IPS-18c (cell line): ENCODE data around the gene TGM1.
"Not testable (repeated sequence)": the region's sequence is repeated elsewhere in the genome, so short reads cannot be mapped to it uniquely, and the experiment has no call there.

Experiments used
- H3K4me3 ChIP-seq: 2 replicates; pipeline ENCODE4 v1.7.0; 2013; ENCODE audit warnings: low read depth, mild to moderate bottlenecking, low read length, moderate library complexity; ENCODE audit not compliant: insufficient read depth
- H3K9me3 ChIP-seq: one replicate; pipeline ENCODE4 v1.6.1; 2013; ENCODE audit warnings: mild to moderate bottlenecking, low read length, moderate library complexity; ENCODE audit not compliant: control insufficient read depth, insufficient read depth

The TGM1 gene

GRCh38 chr14:24232121-24232644, 30.8 kb downstream of the TGM1 start, which contains the start of gene NEDD8:
Gene NEDD8, minus strand, starts transcription at chr14:24232367. Its CDS starts 100 bp downstream, at chr14:24232267.
- Histone ChIP-seq H3K9me3 (no peaks in the 10 kb centered on the region), H3K4me3 (peak within 1 kb of the TSS; percentile 97)

GRCh38 chr14:24231263-24232120, 31.5 kb downstream of the TGM1 start:
- Histone ChIP-seq H3K4me3 (peak overlapping the region; percentile 97), H3K9me3 (no peaks in the 10 kb centered on the region)

- H3K9me3 ChIP-seq, result no peaks in the 10 kb centered on the region
- no peak overlapping the region for H3K4me3 ChIP-seq
Observed at GRCh38 chr14:24228902-24229301, 34.1 kb downstream of the TGM1 start.

- H3K9me3 ChIP-seq, result no peaks in the 10 kb centered on the region
- no peak overlapping the region for H3K4me3 ChIP-seq
Observed at GRCh38 chr14:24226473-24226872, 36.5 kb downstream of the TGM1 start.

GRCh38 chr14:24224618-24225071, 38.3 kb downstream of the TGM1 start:
- Histone ChIP-seq H3K9me3 (no peaks in the 10 kb centered on the region), H3K4me3 (no peak overlapping the region)

- H3K4me3 ChIP-seq, H3K9me3 ChIP-seq: not testable (repeated sequence)
Observed at GRCh38 chr14:24222987-24223386, 40.0 kb downstream of the TGM1 start.

- Histone ChIP-seq H3K4me3 (no peak overlapping the region), H3K9me3 (no peaks in the 10 kb centered on the region)
Observed at GRCh38 chr14:24219521-24219920, 43.5 kb downstream of the TGM1 start.

- Histone ChIP-seq H3K4me3 (no peak overlapping the region), H3K9me3 (no peaks in the 10 kb centered on the region)
Observed at GRCh38 chr14:24219080-24219479, 43.9 kb downstream of the TGM1 start.

- H3K9me3 ChIP-seq, H3K4me3 ChIP-seq: not testable (repeated sequence)
Observed at GRCh38 chr14:24216876-24217275, 46.1 kb downstream of the TGM1 start.

GRCh38 chr14:24216345-24216699, 46.7 kb downstream of the TGM1 start:
- Histone ChIP-seq H3K9me3 (no peaks in the 10 kb centered on the region), H3K4me3 (no peak overlapping the region)

GRCh38 chr14:24215495-24216344, 47.3 kb downstream of the TGM1 start, which contains the start of gene MDP1:
Gene MDP1, minus strand, starts transcription at chr14:24216066. Its CDS starts 111 bp downstream, at chr14:24215955.
- Histone ChIP-seq H3K4me3 (peak within 1 kb of the TSS; percentile 94), H3K9me3 (no peaks in the 10 kb centered on the region)

GRCh38 chr14:24213866-24214662, 48.9 kb downstream of the TGM1 start:
- Histone ChIP-seq H3K9me3 (no peaks in the 10 kb centered on the region), H3K4me3 (peak overlapping the region; percentile 51)

GRCh38 chr14:24212924-24213865, 49.8 kb downstream of the TGM1 start, which contains the start of gene CHMP4A:
Gene CHMP4A, minus strand, starts transcription at chr14:24213488. Its CDS starts 49 bp downstream, at chr14:24213439.
- peak within 1 kb of the TSS; percentile 95 for H3K4me3 ChIP-seq

GRCh38 chr14:24211311-24211710, 51.7 kb downstream of the TGM1 start:
- no peaks in the 10 kb centered on the region for H3K9me3 ChIP-seq
- H3K4me3 ChIP-seq, result no peak overlapping the region

More at GRCh38 chr14:24212924-24213865, 49.8 kb downstream of the TGM1 start, which contains the start of gene CHMP4A:
- H3K9me3 ChIP-seq, result no peaks in the 10 kb centered on the region

- Histone ChIP-seq H3K4me3 (no peak overlapping the region), H3K9me3 (no peaks in the 10 kb centered on the region)
Observed at GRCh38 chr14:24207625-24208024, 55.4 kb downstream of the TGM1 start.

- Histone ChIP-seq H3K4me3 (no peak overlapping the region), H3K9me3 (no peaks in the 10 kb centered on the region)
Observed at GRCh38 chr14:24207104-24207551, 55.8 kb downstream of the TGM1 start.
